ENCODE measurements around the gene BLVRB.

DNA sequence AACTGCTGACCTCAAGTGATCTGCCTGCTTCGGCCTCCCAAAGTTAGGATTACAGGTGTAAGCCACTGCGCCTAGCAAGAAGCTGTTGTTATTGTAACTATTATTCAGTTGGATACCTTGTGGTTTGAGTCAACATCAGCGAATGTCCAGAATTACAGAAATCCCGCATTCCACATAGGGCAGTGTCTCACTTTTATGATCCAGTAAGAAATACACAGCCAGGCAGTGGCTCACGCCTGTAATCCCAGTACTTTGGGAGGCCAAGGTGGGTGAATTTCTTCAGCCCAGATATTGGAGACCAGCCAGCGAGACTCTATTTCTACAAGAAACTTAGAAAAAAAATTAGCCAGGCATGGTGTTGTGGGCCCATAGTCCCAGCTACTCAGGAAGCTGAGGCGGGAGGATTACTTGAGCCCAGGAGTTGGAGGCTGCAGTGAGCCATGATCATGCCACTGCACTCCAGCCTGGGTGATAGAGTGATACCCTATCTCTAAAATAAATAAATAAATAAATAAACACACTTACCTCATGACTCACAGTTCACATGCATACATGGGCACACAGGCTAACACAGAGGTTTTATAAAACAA lies 45.1 kb upstream of the BLVRB start:
- TF ChIP-seq, protein P1, sequence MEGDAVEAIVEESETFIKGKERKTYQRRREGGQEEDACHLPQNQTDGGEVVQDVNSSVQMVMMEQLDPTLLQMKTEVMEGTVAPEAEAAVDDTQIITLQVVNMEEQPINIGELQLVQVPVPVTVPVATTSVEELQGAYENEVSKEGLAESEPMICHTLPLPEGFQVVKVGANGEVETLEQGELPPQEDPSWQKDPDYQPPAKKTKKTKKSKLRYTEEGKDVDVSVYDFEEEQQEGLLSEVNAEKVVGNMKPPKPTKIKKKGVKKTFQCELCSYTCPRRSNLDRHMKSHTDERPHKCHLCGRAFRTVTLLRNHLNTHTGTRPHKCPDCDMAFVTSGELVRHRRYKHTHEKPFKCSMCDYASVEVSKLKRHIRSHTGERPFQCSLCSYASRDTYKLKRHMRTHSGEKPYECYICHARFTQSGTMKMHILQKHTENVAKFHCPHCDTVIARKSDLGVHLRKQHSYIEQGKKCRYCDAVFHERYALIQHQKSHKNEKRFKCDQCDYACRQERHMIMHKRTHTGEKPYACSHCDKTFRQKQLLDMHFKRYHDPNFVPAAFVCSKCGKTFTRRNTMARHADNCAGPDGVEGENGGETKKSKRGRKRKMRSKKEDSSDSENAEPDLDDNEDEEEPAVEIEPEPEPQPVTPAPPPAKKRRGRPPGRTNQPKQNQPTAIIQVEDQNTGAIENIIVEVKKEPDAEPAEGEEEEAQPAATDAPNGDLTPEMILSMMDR (IDR thresholded peaks at IDR 0.05), result no peak
- TF ChIP-seq POLR2A (IDR thresholded peaks at IDR 0.05) (no peak), POLR2AphosphoS5 (IDR thresholded peaks at IDR 0.05) (no peak)

Data from gastroesophageal sphincter (tissue), 3 donors.